Uterus (tissue), 2 donors: ENCODE measurements around the gene FABP7.

Source experiments
- POLR2A ChIP-seq, 2 donors: fragments of 450-650 bp; IDR thresholded peaks; one replicate each; pipeline ENCODE4 v1.6.1; 2016; ENCODE audit warnings: antibody characterized with exemption in 2 of 2, mild to moderate bottlenecking in 1 of 2, moderate library complexity in 1 of 2
- TF ChIP-seq, protein P1 (sequence below), 4 experiments: fragments of 200-600 bp in 2 of 4; fragments of 450-650 bp in 2 of 4; sonication (generic) in 2 of 4; IDR thresholded peaks; one replicate each; pipeline ENCODE4 v1.5.1; 2016 to 2019; ENCODE audit warnings: antibody characterized with exemption in 4 of 4, mild to moderate bottlenecking in 2 of 4, moderate library complexity in 1 of 4

DNA sequence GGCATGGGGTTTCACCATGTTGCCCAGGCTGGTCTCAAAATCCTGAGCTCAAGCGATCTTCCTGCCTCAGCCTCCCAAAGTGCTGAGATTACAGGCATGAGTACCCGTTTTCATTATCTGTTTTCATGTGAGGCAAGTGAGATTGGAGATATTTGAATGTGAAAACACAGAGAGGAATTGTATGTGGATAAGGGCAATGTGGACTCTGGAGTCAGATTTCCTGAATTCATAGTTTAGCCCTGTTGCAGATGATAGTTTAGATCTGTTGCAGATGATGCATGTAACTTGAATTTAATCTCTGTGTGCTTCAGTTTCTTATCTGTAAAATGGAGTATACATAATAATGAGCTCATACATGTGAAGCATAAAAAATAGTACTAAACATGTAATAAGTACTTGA is 13.2 kb downstream of the FABP7 start:
- TF ChIP-seq, protein P1, sequence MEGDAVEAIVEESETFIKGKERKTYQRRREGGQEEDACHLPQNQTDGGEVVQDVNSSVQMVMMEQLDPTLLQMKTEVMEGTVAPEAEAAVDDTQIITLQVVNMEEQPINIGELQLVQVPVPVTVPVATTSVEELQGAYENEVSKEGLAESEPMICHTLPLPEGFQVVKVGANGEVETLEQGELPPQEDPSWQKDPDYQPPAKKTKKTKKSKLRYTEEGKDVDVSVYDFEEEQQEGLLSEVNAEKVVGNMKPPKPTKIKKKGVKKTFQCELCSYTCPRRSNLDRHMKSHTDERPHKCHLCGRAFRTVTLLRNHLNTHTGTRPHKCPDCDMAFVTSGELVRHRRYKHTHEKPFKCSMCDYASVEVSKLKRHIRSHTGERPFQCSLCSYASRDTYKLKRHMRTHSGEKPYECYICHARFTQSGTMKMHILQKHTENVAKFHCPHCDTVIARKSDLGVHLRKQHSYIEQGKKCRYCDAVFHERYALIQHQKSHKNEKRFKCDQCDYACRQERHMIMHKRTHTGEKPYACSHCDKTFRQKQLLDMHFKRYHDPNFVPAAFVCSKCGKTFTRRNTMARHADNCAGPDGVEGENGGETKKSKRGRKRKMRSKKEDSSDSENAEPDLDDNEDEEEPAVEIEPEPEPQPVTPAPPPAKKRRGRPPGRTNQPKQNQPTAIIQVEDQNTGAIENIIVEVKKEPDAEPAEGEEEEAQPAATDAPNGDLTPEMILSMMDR (IDR thresholded peaks at IDR 0.05) = no peak
- no peak for TF ChIP-seq POLR2A (IDR thresholded peaks at IDR 0.05)
